OCI-LY3 (cell line): ENCODE data around the gene RBBP8.

ENCODE experiments used
- CTCF ChIP-seq: fragments of 200-600, 300-600 bp; sonication (generic); IDR thresholded peaks from 2 replicates; pipeline ENCODE4 v1.5.1; 2014; ENCODE audit warnings: antibody characterized with exemption, low read length, low read depth
- EZH2phosphoT487 ChIP-seq: fragments of 200-600 bp; shearing (Covaris generic); IDR thresholded peaks from 2 replicates; pipeline ENCODE4 v1.6.1; 2018; ENCODE audit warnings: antibody characterized with exemption, mixed run types, low read depth

GRCh38 chr18:22975508-22975907 lies 42.4 kb downstream of the RBBP8 start:
- TF ChIP-seq EZH2phosphoT487 (no peak), CTCF (no peak)
